SIG-M5 treated with dmso at 0.1 percent for 504 hours (cell line): ENCODE measurements around the gene CHCHD1.
"Not testable (repeated sequence)": the region's sequence is repeated elsewhere in the genome, so short reads cannot be mapped to it uniquely, and the experiment has no call there.

Experiments used
- DNase-seq: peaks from one replicate; lab custom pipeline; 2025; ENCODE audit not compliant: unreplicated experiment; lab: John Stamatoyannopoulos, UW

CHCHD1 gene

GRCh38 chr10:73781879-73782748 is at the start of gene CHCHD1:
TSS of gene CHCHD1 (plus strand) at chr10:73782048. CDS start at chr10:73782076, 28 bp downstream.
- DNase-seq, result peak; percentile 72

- DNase-seq, result no peak
These were observed 49.4 kb upstream of the CHCHD1 start for GRCh38 chr10:73732426-73732825.

GRCh38 chr10:73732931-73733623 is 48.8 kb upstream of the CHCHD1 start:
- DNase-seq, result no peak

GRCh38 chr10:73734028-73734720 is 47.7 kb upstream of the CHCHD1 start:
- no peak for DNase-seq

GRCh38 chr10:73734796-73735305 is 47.0 kb upstream of the CHCHD1 start:
- no peak for DNase-seq

GRCh38 chr10:73740501-73741254 is 41.2 kb upstream of the CHCHD1 start:
- not testable (repeated sequence) for DNase-seq

- no peak for DNase-seq
These were observed 39.5 kb upstream of the CHCHD1 start for GRCh38 chr10:73742454-73742734.

GRCh38 chr10:73743327-73743904 is 38.4 kb upstream of the CHCHD1 start:
- no peak for DNase-seq

- DNase-seq, result peak; percentile 94
These were observed 37.8 kb upstream of the CHCHD1 start, which contains the start of gene SEC24C for GRCh38 chr10:73743905-73744663. TSS of gene SEC24C (plus strand) at chr10:73744372. CDS start at chr10:73746833, 2,461 bp downstream.

- peak; percentile 46 for DNase-seq
These were observed 37.2 kb upstream of the CHCHD1 start for GRCh38 chr10:73744664-73744975.

GRCh38 chr10:73746721-73747120 is 35.1 kb upstream of the CHCHD1 start:
- no peak for DNase-seq

- no peak for DNase-seq
These were observed 31.0 kb upstream of the CHCHD1 start for GRCh38 chr10:73750819-73751218.

- DNase-seq, result no peak
These were observed 25.7 kb upstream of the CHCHD1 start for GRCh38 chr10:73756183-73756582.

GRCh38 chr10:73758704-73759511 is 22.9 kb upstream of the CHCHD1 start:
- no peak for DNase-seq

- DNase-seq, result no peak
These were observed 22.2 kb upstream of the CHCHD1 start for GRCh38 chr10:73759512-73760115.

- no peak for DNase-seq
These were observed 20.1 kb upstream of the CHCHD1 start for GRCh38 chr10:73761781-73762180.

GRCh38 chr10:73762915-73763314 is 18.9 kb upstream of the CHCHD1 start:
- DNase-seq, result no peak

GRCh38 chr10:73763343-73763742 is 18.5 kb upstream of the CHCHD1 start:
- no peak for DNase-seq

GRCh38 chr10:73765066-73765465 is 16.8 kb upstream of the CHCHD1 start:
- no peak for DNase-seq
